ENCODE results near the gene USP11.

Gene USP11

DNA sequence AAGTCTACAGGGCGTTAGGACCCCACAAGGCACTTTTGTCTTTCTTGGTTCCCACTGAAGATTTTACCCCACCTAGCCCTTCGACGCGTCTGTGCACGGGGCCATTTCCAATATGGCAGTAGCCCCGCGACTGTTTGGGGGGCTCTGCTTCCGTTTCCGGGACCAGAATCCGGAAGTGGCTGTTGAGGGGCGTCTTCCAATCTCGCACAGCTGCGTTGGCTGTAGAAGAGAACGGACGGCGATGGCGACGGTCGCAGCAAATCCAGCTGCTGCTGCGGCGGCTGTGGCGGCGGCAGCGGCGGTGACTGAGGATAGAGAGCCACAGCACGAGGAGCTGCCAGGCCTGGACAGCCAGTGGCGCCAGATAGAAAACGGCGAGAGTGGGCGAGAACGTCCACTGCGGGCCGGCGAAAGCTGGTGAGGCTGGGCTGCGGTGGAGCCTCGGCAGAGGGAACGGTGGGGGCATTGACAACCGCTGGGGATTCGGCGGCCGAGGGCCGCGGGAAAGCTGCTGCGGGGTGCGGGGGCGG, at the start of gene USP11:
USP11 (plus strand) TSS at position 207 of the 530 bp plus-strand sequence; CDS start at position 242, 35 bp downstream.
- no peak for DNase-seq

- DNase-seq, result no peak
Observed at GRCh38 chrX:47184486-47184885, 48.3 kb upstream of the USP11 start.

DNA sequence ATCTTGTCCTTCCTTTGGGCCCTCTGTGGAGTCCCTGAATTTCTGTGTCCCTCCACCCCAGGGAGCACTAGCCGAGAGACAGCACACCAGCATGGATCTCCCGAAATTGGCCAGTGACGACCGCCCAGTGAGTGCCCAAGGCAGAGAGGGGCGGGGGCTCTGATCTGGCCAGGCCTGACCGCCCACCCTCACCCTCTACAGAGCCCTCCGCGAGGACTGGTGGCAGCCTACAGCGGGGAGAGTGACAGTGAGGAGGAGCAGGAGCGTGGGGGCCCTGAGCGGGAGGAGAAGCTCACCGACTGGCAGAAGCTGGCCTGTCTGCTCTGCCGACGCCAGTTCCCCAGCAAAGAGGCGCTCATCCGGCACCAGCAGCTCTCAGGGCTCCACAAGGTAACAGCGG, 47.6 kb upstream of the USP11 start:
- no peak for DNase-seq

GRCh38 chrX:47186096-47186740, 46.6 kb upstream of the USP11 start:
- no peak for DNase-seq

GRCh38 chrX:47187106-47187677, 45.6 kb upstream of the USP11 start:
- DNase-seq, result no peak

- no peak for DNase-seq
Observed at GRCh38 chrX:47189906-47190305, 42.9 kb upstream of the USP11 start.

DNA sequence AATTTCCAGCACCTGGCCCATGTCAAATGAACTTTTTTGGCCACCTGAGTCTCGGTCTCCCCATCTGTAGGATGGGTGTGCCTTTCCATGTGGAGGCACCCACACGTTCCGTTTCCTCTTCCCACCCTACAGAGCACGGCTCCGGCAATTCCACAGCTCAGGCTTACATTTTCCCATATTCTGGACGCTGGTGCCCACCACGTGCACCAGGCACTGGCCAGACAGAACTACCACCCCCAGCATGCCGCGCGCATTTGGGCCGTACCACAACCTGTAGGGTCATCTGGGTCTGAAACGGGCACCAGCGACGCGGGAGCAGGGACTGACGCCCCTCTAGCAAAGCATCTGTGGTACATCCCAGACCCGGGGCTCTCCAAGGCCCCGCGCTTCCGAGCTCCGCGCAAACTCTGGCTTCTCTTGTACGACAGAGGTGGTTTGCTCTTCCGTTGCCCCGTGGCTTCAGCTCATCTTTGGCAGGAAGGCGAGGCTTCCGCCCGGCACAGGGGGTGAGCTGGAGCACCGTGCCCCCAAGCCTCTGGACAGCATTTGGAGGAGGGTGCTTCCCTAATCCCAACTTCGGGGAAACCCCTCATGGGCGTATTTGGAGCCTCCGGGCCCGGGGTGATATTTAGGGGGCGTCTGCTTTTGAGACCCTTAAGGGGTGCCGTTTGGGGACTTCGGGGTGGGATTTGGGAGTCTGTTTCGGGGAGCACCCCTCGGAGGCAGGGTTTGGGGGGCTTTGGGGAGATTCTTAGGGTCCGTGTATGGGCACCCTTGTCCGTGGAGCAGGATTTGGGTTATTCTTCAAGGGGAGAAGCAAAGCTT, 42.2 kb upstream of the USP11 start:
- peak; percentile 83 for DNase-seq

DNA sequence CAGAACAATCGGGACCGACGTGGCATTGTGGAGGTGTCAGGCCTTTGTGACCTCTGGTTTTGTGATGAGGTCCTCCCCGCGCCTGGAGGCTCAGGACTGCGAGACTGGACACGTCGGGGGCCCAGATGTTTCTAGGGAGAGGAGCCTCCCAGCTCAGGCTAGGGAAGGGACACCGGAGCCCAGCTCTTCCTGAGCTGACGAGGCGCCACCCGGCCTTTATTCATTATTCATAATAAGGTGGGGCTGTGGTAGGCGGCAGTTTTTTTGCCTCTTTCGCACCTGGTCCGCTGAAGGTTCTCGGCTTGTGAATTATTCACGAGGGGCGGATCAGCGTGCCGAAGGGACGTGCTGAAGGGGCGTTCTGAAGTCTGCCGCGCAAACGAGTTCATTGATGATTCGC, 41.5 kb upstream of the USP11 start:
- peak; percentile 11 for DNase-seq

DNA sequence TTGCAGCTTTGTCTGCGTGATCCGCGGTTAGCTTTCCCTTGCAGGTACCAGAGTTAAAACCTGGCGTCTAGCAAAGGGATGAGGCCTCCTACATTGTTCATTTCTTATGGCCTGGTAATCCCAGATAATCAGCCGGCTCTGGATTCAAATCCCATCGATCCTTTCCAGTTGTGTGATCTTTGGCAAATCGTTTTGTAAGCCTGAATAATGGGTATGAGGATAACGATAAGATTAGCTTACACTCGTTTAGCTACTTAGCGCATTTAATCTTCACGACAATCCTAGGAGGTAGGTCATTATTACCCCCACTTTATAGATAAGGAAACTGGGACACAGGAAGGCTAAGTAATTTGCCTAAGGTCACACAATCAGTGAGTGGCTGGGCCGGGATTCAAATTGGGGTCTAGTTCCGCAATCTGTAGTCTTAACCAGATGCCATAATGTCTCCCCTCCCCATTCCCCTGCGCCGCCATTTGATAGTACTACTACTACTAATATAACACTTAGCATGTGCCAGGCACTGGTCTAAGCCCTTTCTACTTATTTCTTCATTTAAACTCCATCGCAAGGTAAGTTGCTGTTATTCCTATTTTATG, 40.9 kb upstream of the USP11 start:
- DNase-seq, result no peak

DNA sequence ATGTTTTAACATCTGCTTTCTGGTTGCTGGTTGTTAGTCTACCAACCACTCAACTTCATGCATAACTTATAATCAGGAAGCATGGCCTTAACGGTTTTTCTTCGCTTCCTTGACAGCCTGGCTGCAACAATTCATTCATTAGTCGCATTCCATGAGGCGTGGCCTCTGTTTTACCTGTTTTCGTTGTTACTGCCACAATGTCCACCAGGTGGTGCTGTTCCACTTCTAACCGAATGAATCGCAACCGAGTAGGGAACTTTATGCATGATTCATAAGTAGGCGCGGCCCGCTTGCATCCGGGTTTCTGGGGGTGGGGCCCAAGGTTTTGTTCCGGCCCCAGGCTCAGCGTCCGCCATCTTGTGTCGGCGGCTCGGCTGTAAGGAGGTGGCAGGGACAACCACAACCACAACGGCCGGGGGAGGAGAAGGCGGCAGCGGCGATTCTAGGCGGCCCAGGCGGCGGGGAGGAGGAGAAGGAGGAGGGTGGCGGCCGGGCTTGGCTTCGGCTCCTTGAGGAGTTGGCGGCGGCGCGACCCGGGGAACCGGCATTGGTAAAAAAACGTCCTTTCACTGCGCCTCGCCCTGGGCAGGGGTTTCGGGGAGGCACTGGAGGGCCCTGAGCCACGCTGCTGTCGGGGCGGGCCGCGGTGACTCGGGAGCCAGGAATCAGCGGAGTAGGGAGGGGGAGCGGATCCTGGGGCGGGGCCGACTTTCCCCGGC, 39.2 kb upstream of the USP11 start, which contains the start of gene UBA1:
UBA1 (plus strand) TSS at position 355 of the 719 bp plus-strand sequence. CDS start 4,974 bp downstream, outside the sequence.
- peak; percentile 96 for DNase-seq

DNA sequence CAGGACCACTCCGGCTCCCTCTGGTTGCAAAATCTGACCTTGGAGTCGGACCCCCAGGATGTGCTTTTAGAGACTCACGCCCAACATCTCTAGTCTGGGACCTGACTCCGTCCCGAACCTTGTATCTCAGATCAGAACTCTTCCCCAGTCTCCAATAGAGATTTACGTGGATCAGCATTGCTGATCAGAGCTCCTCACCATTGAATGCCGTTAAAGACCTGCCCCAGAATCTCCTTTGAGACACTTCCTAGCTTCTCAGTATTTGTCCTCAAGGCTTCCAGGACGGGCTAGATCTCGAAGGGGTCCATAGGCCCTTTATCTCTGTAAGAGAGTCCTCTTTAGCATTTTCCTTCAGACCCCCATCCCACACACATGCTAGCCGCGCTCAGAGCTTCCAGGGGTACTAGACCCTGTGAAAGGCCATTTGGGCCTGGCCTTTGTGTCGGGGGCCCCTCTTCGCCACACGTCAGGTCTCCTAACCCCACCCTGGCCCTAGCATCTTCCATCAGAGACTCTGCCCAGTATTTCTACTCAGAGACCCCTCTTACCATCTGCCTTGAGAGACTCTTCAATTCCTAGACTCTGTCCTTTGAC, 38.5 kb upstream of the USP11 start:
- DNase-seq, result no peak

- DNase-seq, result no peak
Observed at GRCh38 chrX:47196098-47196497, 36.7 kb upstream of the USP11 start.

DNA sequence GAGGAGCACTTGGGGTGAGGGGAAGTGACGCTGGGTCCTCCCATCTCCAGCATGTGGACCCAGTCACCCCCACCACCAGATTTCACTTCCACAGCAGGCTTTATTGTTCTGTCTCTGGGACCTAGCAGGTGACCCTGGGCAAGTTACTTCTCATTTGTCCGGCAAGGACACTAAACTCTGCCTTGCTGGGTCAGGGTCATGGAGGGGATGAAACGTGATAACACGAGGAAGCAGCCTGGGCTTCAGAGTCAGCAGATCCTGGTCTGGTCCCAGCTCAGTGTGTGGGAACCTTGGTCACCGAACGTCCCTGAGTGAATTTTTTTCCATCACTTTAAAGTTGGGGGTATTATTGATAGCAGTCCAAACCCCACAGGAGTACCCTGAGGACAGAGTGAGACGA, 35.3 kb upstream of the USP11 start:
- no peak for DNase-seq

DNA sequence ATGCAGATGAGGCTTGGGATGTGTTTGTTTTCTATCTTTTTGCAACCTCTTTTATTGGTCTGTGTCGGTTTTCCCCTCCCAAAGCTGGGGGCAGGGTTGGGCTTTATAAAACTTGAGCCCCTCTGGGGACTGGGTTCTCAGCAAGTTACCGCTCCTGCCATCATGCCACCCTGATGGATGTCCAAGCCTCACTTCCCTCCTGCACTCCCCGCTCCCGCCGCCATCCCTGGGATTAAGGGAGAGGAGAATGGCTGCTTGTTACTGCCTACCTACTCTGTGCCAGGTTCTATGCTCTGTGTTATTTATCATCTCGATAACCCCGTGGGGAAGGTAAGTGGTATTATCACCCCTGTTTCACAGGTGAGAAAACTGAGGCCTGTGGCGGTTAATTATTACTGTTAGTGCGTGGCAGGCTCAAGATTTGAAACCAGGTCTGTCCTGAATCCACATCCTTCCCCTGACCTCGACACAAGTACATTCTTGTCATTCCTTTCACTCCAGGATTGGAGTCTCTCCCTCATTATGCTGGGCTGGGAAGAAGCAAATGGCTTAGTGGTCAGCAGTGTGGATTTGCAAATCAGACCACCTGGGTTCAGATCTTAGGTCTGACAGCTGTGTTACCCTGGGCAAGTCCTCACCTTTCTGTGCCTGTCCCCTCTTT, 34.7 kb upstream of the USP11 start:
- DNase-seq, result no peak

DNA sequence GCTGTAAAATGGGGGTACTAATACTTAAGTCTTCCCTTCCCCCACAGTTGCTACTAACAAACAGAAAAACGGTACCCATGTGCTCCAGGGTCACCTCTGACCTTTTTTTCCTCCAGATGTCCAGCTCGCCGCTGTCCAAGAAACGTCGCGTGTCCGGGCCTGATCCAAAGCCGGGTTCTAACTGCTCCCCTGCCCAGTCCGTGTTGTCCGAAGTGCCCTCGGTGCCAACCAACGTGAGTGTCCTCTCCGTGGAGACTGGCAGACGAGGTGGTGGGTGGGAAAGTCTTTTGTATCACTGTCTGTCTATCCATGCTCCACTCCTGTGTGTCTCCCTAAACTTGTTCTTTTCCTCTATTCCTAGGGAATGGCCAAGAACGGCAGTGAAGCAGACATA, 34.1 kb upstream of the USP11 start:
- DNase-seq, result no peak

DNA sequence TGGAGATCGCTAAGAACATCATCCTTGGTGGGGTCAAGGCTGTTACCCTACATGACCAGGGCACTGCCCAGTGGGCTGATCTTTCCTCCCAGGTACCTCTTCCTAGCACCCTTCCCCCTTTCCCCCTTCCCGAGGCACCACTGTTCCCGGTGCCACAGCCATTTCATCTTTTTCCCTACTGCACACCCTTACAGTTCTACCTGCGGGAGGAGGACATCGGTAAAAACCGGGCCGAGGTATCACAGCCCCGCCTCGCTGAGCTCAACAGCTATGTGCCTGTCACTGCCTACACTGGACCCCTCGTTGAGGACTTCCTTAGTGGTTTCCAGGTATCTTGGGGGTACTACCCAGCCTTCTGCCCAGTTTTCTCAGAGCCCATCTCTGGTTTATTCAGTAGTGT, 33.5 kb upstream of the USP11 start:
- no peak for DNase-seq

GRCh38 chrX:47200385-47201150, 32.2 kb upstream of the USP11 start:
- no peak for DNase-seq

DNA sequence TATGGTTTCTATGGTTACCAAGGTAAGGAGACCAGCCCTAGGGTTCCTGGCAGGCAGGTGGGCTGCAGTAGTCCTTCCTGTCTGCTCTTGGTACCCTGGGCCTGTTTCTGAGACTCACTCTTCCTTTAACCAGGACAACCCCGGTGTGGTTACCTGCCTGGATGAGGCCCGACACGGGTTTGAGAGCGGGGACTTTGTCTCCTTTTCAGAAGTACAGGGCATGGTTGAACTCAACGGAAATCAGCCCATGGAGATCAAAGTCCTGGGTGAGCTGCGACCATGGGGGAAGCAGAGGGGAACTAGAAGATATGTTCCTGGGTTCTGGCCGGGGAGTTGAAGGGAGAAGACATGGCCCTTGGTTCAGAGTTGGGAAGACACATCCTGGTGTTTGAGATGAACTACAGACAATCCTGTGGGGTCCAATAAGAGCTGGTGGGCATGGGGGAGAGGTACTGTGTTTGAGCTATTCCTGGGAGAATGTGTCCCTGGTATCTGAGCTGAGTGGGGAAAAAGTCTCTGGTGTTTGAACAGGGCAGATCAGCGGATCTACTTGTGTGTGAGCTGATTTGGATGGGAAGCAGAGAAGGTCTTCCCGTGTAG, 31.4 kb upstream of the USP11 start:
- DNase-seq, result no peak

DNA sequence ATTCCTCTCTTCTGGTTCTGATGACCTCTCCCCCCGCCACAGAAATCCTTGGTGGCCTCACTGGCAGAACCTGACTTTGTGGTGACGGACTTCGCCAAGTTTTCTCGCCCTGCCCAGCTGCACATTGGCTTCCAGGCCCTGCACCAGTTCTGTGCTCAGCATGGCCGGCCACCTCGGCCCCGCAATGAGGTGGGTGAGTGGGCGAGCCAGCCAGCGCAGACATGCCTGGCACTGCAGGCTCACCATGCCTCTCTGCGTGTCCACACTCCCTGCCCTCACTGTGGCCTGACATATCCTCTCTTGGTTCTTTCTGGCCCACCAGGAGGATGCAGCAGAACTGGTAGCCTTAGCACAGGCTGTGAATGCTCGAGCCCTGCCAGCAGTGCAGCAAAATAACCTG, 30.5 kb upstream of the USP11 start:
- no peak for DNase-seq

GRCh38 chrX:47202877-47203276, 29.9 kb upstream of the USP11 start:
- DNase-seq, result no peak
